ENCODE results near the gene C16orf89.

Gene C16orf89

GRCh38 chr16:5003828-5004227 lies 61.9 kb downstream of the C16orf89 start:
- DNase-seq (ENCODE audit: low spot score) = no peak

GRCh38 chr16:5003211-5003610 lies 62.5 kb downstream of the C16orf89 start:
- no peak for DNase-seq (ENCODE audit: low spot score)

GRCh38 chr16:5002699-5003143 lies 63.0 kb downstream of the C16orf89 start:
- DNase-seq (ENCODE audit: low spot score) = no peak

GRCh38 chr16:5001986-5002385 lies 63.8 kb downstream of the C16orf89 start:
- no peak for DNase-seq (ENCODE audit: low spot score)

- DNase-seq (ENCODE audit: low spot score) = no peak
These were observed 64.2 kb downstream of the C16orf89 start for GRCh38 chr16:5001571-5001970.

GRCh38 chr16:5000573-5001001 lies 65.2 kb downstream of the C16orf89 start:
- no peak for DNase-seq (ENCODE audit: low spot score)

- DNase-seq (ENCODE audit: low spot score) = no peak
These were observed 70.9 kb downstream of the C16orf89 start for GRCh38 chr16:4994719-4995434.

All from kidney tubule cell (primary cell).